GM19035 (cell line): ENCODE measurements around the gene GLI3.

Experiments used
- ATAC-seq: cut with Tn5 transposase; IDR thresholded peaks from one replicate; pipeline ENCODE4 v1.9.1; 2021; ENCODE audit not compliant: unreplicated experiment

The GLI3 gene

GRCh38 chr7:42085531-42085930, 151.5 kb downstream of the GLI3 start:
- no peak for ATAC-seq

- no peak for ATAC-seq
These were observed 152.7 kb downstream of the GLI3 start for GRCh38 chr7:42084263-42084662.

- no peak for ATAC-seq
These were observed 153.7 kb downstream of the GLI3 start for GRCh38 chr7:42083284-42083683.

DNA sequence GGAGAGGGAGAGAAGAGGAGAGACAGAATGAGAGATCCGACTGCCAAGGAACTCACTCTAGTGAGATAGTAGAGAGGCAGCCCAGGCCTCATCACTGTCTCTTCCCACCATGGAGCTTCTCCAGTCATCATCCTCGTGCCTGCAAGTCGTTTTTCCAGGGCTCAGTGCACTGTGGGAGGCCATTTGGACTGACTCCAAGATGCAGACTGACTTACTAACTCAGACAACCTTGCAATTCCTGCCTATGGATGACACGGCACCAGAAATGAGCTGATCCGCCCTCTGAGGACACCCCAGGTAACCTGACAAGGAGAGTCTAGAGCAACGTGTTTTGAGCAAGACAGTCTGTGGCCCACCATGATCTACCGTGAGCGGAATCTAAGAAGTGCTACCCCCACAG, 154.9 kb downstream of the GLI3 start:
- no peak for ATAC-seq

DNA sequence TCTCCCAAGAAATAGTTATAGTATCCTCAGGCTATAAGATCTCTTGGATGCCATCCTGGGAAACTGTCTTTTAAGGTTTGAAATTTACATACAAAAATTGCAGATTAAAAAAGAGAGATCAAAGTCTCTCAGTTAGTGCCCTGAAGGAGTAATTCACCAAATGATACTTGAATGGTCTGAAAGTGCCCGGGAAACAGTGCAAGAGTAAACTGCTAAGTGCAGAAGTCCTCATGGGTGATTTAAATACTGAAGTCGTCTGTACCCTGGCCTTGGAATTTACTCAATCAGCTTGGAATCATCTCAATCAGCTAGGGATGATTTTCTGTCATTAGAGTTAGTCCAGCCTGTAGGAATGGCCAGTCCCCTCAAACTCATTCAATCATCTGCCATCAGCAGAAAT, 155.3 kb downstream of the GLI3 start:
- ATAC-seq = no peak

DNA sequence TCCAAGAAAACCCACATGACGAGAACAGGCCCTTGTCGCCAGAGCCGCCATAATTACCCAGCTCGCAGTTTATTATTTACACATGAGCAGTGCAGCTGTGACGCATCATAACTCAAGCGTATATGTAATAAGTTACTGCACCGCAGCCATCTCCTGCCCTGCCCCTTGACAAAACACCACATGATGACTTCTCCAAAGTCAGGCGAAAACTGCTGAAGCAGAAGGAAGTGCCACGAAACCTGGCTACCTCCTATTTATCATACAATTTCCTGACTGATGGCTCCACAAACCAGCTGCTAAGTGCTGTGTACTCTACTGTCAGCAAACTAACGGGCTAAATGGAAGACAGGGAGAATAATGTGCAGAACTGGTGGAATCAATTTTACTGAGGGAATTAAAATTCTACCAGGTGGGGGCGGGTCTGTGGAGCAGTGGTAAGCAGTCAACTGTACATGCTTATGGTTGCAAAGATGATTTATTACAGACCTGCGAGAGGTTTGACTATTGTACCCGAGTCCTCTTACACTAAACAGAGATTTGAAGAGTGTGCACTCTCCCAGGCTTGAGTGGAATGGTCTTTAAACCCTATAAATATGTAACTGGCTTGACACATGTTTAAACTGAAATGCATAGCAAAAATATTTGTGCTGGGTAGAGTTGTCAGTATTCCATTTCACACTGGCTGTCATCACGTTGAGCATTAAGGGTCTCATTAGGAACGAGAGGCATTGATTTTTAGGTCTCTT, 156.0 kb downstream of the GLI3 start:
- no peak for ATAC-seq

DNA sequence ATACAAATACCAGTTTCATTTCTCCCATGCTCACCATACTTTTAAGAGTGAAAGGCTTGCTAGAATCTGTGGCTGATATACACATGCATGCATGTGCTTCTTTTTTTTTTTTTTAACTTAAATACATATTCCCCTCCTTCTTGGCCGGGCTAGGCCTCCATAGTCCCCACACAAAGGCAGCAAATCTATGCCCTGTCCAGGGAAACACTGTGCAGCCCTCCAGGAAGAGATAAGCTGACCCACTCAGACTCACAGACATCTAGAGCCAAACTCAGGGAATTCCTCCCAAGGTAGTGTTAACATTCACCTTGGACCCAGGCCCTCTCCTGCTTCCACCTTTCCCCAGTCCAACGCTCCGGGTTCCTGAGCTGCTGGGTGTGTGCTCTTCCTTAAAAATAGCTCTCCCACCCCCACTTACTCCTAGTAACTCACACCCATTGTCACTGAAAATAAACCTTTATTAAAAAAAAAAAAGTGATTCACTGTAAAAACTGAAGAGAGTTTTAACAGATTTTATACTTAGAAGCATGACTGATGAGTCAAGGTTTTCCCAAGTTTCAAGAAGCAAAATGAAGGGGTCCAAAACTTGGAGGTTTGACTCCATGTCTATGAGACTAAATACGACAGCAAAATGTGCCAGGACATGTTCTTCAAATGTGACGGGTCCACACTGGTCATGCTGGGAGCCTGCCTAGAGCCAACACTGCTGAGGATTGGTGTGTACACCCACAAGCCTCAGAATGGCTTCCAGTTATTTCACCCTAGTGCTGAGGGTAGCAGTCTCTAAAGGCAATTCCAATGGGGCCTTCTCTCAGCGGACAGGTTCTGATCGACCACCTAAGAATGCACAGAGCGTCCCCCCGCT, 159.5 kb downstream of the GLI3 start:
- no peak for ATAC-seq

DNA sequence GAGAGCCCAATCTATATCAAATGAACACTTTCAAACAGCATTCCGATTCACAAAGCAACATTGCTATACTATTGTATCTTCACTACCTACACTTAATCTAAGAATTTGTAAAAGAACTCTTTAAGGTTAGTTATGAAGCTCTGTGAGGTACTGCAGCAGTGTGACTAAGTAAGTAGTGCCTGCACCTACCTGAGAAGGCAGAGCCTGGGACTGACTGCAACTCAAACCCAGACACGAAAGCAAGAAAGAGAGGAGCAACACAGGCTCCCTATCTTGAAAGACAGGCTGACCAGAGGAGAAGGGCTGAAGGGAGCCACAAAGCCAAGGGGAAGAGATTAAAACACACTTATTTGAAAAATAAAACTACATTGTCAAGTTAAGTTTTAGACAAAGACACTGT, 160.1 kb downstream of the GLI3 start:
- no peak for ATAC-seq

GRCh38 chr7:42075418-42075817, 161.6 kb downstream of the GLI3 start:
- no peak for ATAC-seq

DNA sequence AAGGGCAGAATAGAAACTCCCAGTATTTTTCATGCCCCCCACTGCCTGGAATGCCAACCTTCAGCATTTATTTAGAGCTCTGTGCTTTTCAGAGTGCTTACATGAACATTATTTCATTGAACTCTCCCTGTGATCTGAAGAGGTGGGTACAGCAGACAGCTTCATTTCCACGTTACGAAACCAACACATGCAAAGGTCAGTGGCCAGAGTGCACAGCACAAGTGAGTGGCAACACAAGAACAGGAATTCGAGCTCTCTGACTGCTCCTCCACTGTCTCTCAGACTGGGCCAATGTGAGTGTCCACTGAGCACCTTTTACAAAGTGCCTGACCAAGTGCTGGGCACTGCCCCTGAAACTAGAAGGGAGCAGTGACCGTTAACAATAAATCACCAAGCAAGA, 162.9 kb downstream of the GLI3 start:
- ATAC-seq = no peak

- no peak for ATAC-seq
These were observed 165.4 kb downstream of the GLI3 start for GRCh38 chr7:42071372-42072261.

DNA sequence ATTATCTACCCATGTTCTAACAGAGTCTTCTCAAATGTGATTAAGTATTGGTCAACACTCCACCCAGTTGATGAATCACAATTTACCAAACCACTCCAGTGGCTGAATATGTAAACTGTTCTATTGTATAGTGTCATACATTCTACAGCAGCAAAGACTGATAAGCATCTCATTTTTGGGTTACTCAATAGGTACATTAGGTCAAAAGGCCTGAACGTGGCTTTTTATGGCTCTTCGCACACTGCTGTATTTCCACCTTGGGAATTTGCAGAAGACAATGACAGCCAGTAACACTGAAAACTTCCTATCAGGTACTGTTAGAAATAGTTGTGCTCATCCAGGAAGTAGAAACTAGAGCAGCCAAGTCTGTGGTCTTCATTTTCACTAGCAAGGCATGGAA, 166.9 kb downstream of the GLI3 start:
- ATAC-seq = no peak

- no peak for ATAC-seq
These were observed 167.4 kb downstream of the GLI3 start for GRCh38 chr7:42069590-42069989.

DNA sequence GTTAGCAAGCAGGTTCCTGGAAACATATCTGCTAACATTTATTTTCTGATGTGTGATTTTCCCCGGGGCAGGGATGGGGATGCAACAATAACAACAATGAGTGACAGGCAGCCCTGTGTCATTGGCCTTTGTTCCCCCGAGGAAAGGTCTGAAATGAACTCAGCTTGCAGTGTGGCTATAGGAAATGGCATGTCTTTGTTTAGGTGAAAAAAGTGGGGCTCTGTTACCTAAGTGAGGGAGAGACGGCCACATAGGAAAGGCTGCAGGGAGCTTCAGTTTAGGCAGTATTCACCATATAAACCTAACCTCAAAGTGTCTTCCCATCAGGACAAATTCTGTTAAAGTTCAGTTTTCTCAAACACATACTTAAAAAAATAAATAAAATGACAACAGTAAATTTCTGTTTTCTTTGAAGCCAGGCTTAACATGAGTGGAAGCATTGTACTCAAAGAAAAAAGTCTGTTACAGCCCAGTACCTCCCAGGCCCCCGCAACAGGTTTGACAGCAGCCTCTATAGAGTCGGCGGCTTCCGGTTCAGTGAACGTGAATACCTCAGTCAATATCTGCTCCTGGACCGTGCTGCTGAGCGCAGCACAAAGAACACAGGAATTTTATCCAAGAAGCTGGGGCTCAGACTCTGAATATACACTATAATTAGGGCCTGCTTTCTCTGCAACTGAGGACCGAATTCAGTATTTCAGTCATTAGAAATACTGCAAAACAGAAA, 168.3 kb downstream of the GLI3 start:
- no peak for ATAC-seq

- no peak for ATAC-seq
These were observed 171.1 kb downstream of the GLI3 start for GRCh38 chr7:42065942-42066341.

DNA sequence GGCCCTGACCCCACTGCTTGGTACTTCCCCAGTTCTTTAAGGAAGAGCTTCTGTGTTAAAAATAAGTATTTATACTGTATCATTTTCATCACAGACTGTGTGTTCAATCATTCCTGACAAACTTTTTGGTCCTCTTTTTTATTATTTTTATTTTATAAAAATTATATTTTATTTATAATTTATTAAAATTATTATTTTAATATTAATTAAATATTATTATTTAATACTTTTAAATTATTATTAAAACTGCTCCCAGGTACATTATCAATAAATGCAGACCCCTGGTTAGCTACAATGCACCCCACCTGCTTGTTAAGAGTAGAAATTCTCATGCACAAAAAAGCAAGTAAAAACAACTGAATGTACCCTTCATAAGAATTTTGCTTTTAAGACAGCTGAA, 172.0 kb downstream of the GLI3 start:
- ATAC-seq = no peak

- no peak for ATAC-seq
These were observed 172.5 kb downstream of the GLI3 start for GRCh38 chr7:42064534-42064933.

- no peak for ATAC-seq
These were observed 177.7 kb downstream of the GLI3 start for GRCh38 chr7:42059275-42059674.

DNA sequence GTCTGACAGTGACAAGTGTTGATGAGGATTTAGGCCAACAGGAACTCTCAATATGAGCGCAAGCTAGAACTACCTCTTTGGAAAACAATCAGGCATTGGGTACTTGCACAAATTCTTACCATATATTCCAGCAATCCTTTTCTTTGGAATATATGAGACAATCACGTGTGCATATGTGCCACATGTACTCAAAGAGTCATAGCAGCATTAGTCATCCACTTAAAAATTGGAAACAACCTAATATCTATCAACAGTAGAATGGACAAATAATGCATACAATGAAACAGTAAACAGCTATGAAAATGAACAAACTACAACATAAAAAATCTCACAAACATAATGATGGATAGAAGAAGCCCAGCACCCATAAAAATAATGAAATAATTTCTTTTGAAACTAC, 179.7 kb downstream of the GLI3 start:
- no peak for ATAC-seq

GRCh38 chr7:42055171-42055570, 181.8 kb downstream of the GLI3 start:
- no peak for ATAC-seq

- ATAC-seq = no peak
These were observed 183.2 kb downstream of the GLI3 start for GRCh38 chr7:42053834-42054233.
